ENCODE measurements around the gene SSH2.

DNA sequence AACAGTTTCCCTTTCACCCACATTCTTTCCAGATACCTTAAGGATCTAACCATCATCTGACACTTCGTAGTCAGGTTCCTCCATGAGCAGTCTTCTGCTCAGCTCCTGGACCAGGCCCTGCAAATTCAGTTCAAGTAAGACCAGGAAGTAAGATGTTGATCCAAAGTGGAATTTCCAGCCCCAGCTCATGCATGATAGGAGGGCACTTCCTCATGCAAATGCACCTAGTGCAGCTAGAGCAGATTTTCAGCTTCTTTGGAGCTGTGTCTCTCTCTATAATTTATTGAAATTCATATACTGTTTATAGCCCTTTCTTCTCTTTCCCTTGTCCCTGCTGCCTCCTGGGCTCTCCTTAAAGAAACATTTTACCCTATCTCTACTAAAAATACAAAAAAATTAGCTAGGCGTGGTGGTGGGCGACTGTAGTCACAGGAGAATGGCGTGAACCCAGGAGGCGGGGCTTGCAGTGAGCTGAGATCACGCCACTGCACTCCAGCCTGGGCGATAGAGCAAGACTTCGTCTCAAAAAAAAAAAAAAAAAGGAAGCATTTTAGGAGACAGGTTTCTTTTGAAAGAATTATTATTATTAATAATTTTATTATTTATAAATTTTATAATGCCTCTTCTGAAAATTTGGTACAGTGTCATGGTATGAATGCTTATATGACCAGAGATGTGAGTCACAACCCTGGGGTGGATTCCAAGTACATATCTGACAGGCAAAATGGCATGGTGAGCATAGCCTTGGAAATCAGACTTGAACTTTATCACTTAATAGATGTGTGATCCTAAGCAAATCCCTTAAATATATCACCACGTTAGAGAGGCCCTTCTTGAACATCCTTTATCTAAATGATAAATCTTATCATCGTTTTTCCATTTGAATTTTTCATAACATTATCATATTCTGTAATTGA is 94.3 kb downstream of the SSH2 start:
- TF ChIP-seq, protein P1, sequence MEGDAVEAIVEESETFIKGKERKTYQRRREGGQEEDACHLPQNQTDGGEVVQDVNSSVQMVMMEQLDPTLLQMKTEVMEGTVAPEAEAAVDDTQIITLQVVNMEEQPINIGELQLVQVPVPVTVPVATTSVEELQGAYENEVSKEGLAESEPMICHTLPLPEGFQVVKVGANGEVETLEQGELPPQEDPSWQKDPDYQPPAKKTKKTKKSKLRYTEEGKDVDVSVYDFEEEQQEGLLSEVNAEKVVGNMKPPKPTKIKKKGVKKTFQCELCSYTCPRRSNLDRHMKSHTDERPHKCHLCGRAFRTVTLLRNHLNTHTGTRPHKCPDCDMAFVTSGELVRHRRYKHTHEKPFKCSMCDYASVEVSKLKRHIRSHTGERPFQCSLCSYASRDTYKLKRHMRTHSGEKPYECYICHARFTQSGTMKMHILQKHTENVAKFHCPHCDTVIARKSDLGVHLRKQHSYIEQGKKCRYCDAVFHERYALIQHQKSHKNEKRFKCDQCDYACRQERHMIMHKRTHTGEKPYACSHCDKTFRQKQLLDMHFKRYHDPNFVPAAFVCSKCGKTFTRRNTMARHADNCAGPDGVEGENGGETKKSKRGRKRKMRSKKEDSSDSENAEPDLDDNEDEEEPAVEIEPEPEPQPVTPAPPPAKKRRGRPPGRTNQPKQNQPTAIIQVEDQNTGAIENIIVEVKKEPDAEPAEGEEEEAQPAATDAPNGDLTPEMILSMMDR (IDR thresholded peaks at IDR 0.05), result no peak
- no peak for TF ChIP-seq POLR2A (IDR thresholded peaks at IDR 0.05)

Data from thyroid gland (tissue), 4 donors.